Activated naive CD8-positive, alpha-beta T cell treated with anti-CD3 and anti-CD28 coated beads for 36 hours (primary cell): ENCODE results near the gene GNL2. TPM values are rescaled to one million over a fixed set of nuclear protein-coding genes. Genes with fewer than 3 reads are reported as not detected.
A peak's percentile ranks its signal among the peaks of the same experiment; 100 is the strongest.
"Not testable (repeated sequence)": the region's sequence is repeated elsewhere in the genome, so short reads cannot be mapped to it uniquely, and the experiment has no call there.

Experiments
- DNase-seq: peaks from one replicate; pipeline ENCODE4 v3.0.0; 2021
- H3K27ac Mint-ChIP-seq: one replicate; pipeline ENCODE4 v1.8.0; 2022; ENCODE audit warnings: mild to moderate bottlenecking, moderate library complexity, mixed read lengths
- H3K27me3 Mint-ChIP-seq: one replicate; pipeline ENCODE4 v1.8.0; 2022; ENCODE audit warnings: mild to moderate bottlenecking, mixed read lengths
- H3K36me3 Mint-ChIP-seq: one replicate; pipeline ENCODE4 v1.8.0; 2021; ENCODE audit warnings: mild to moderate bottlenecking, mixed read lengths
- H3K4me1 Mint-ChIP-seq: one replicate; pipeline ENCODE4 v1.8.0; 2021; ENCODE audit warnings: mixed read lengths
- H3K4me3 Mint-ChIP-seq: one replicate; pipeline ENCODE4 v1.8.0; 2022; ENCODE audit warnings: mild to moderate bottlenecking, moderate library complexity, mixed read lengths
- H3K9me3 Mint-ChIP-seq: one replicate; pipeline ENCODE4 v1.8.0; 2022; ENCODE audit warnings: mixed read lengths
- total RNA-seq, 2 experiments: library from RNA; stranded (reverse); gene quantifications; one replicate each; pipeline ENCODE4 v1.2.3, GENCODE V29; 2021

GNL2 gene
- total RNA-seq, 2 experiments from 2014 or later = 95.8 to 101 TPM

- H3K27me3 Mint-ChIP-seq = peaks cover 5% of the 10 kb centered on the region
- peaks cover 9% of the 10 kb centered on the region for H3K36me3 Mint-ChIP-seq
- no peak for DNase-seq
- no peak overlapping the region for H3K4me3 Mint-ChIP-seq
- H3K27ac Mint-ChIP-seq = no peak overlapping the region
- peaks cover 1% of the 10 kb centered on the region for H3K9me3 Mint-ChIP-seq
- H3K4me1 Mint-ChIP-seq = peaks cover 12% of the 10 kb centered on the region
These were observed 38.3 kb downstream of the GNL2 start for GRCh38 chr1:37557402-37557801.

DNA sequence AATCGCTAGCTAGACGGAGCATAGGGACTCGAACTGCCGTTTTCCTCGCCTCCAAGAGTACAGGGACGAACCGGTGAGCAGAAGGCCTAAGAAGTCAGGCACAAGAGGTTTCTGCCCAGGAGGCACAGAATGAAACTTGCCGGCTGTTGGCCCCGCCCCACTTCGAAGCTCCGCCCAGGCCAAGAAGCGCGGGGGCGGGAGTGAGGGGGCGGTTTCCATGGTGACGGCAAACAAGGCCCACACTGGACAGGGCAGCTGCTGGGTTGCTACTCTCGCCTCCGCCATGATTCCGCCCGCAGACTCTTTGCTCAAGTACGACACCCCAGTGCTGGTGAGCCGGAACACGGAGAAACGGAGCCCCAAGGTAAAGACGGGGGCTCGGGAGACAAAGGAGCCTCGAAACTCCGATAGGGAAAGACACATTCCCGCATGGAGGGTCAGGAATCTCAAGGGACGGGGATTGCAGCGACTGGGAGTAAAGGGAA, 39.0 kb downstream of the GNL2 start, which contains the start of gene DNALI1:
TSS of gene DNALI1 (plus strand) at position 229 of the 485 bp plus-strand sequence. CDS start at position 284, 55 bp downstream.
- Mint-ChIP-seq H3K27ac (no peak within 1 kb of the TSS), H3K4me3 (no peak within 1 kb of the TSS), H3K36me3 (peaks cover 7% of the 10 kb centered on the region), H3K27me3 (peaks cover 5% of the 10 kb centered on the region), H3K4me1 (peaks cover 17% of the 10 kb centered on the region), H3K9me3 (peaks cover 1% of the 10 kb centered on the region)
- DNase-seq = peak; percentile 39

DNA sequence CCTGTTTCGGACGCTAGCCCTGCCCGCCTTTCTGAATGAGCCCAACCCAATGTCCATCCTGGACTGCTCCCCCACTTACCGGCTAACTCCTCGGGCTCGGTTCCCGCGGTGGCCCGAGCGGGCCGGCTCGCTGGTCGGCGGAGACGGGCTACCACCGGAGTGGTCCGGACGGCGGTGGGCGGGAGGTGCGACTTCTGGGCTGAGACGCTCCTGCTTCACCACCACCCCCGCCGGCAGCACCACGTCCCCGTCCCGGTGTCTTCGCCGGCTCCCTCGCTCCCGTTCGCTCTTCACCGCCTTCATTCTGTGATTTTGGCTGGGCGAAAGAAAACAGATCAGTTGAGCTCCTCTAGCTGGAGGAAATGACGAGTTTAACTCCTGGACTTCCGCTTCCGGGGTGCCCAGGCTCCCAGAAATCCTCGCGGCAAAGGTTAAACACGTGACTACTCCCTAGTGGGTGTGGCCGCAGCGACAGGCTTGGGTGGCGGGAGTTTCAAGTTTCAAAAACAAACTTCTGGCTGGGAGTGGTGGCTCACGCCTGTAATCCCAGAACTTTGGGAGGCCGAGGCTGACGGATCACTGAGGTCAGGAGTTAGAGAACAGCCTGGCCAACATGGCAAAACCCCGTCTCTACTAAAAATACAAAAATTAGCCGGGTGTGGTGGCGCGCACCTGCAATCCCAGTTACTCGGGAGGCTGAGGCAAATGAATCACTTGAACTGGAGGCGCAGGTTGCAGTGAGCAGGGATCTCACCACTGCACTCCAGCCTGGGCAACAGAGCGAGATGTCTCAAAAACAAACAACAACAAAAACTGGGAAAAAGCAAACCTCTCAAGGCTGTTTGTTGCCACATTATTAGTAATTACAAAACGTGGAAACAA, 41.6 kb downstream of the GNL2 start, which contains the start of gene SNIP1:
TSS of gene SNIP1 (minus strand) at position 367 of the 882 bp plus-strand sequence. CDS start at position 303, 64 bp downstream.
- Mint-ChIP-seq H3K4me1 (peaks cover 27% of the 10 kb centered on the region), H3K27ac (peak within 1 kb of the TSS; percentile 89), H3K27me3 (peaks cover 5% of the 10 kb centered on the region), H3K9me3 (peaks cover 1% of the 10 kb centered on the region), H3K36me3 (peaks cover 18% of the 10 kb centered on the region), H3K4me3 (peak within 1 kb of the TSS; percentile 95)
- peak; percentile 88 for DNase-seq

DNA sequence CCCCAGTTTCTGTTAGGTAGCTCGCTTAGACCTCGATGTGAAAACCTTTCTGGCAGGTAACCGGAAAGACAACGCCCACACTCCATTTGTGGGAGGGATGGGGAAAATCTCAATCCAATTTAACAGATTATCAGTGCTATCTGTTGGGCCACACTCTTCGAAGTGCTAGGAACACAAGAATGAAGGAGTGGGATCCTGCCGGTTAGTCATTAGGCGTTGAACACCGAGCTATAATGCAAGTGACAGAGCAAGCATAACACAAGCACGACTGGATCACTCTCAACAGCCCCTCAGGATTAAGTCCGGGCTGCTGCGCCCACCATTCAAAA, 42.2 kb downstream of the GNL2 start:
- peak overlapping the region; percentile 89 for H3K27ac Mint-ChIP-seq
- no peak for DNase-seq
- H3K27me3 Mint-ChIP-seq = peaks cover 5% of the 10 kb centered on the region
- H3K4me1 Mint-ChIP-seq = peaks cover 27% of the 10 kb centered on the region
- H3K36me3 Mint-ChIP-seq = peaks cover 21% of the 10 kb centered on the region
- peak overlapping the region; percentile 95 for H3K4me3 Mint-ChIP-seq
- H3K9me3 Mint-ChIP-seq = peaks cover 1% of the 10 kb centered on the region

DNA sequence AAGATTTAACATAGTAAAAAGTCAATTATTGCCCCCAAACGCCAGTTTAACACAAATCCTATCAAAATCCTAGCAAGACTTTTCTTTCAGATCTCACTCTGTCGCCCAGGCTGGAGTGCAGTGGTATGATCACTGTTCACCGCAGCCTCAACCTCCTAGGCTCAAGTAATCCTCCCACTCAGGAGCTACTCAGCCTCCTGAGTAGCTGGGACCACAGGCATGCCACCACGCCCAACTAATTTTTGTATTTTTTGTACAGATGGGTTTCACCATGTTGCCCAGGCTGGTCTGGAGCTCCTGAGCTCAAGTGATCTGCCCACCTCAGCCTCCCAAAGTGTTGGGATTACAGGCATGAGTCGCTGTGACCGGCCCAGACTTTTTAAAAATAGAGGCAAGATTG, 46.4 kb downstream of the GNL2 start:
- no peak for DNase-seq
- Mint-ChIP-seq H3K4me3 (no peak overlapping the region), H3K27me3 (no peaks in the 10 kb centered on the region), H3K4me1 (peaks cover 24% of the 10 kb centered on the region), H3K9me3 (no peaks in the 10 kb centered on the region), H3K36me3 (peaks cover 39% of the 10 kb centered on the region), H3K27ac (peak overlapping the region; percentile 54)

- Mint-ChIP-seq H3K36me3 (peaks cover 31% of the 10 kb centered on the region), H3K27me3 (no peaks in the 10 kb centered on the region)
- DNase-seq = no peak
These were observed 50.7 kb downstream of the GNL2 start for GRCh38 chr1:37545019-37545418.

DNA sequence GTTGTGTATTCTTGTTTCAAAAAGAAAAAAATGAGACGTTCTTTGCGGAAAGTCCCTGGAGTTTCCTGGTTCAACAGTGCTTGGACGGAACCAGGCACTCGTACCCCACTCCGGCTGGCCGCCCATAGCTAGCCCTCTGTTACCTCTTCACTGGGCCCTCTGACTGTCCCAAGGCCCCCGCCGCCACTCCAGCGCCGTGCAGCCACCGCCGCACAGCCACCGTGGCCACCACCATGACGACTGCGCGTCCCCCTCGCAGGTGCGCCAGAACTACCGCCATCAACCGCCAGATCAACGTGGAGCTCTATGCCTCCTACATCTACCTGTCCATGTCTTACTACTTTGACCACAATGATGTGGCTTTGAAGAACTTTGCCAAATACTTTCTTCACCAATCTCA, 51.2 kb downstream of the GNL2 start:
- Mint-ChIP-seq H3K27ac (no peak overlapping the region), H3K4me3 (no peak overlapping the region), H3K4me1 (peaks cover 2% of the 10 kb centered on the region), H3K36me3 (peaks cover 27% of the 10 kb centered on the region), H3K27me3 (no peaks in the 10 kb centered on the region), H3K9me3 (no peaks in the 10 kb centered on the region)
- DNase-seq = no peak

More at GRCh38 chr1:37545019-37545418, 50.7 kb downstream of the GNL2 start:
- Mint-ChIP-seq H3K9me3 (no peaks in the 10 kb centered on the region), H3K27ac (no peak overlapping the region), H3K4me1 (peaks cover 7% of the 10 kb centered on the region), H3K4me3 (no peak overlapping the region)

DNA sequence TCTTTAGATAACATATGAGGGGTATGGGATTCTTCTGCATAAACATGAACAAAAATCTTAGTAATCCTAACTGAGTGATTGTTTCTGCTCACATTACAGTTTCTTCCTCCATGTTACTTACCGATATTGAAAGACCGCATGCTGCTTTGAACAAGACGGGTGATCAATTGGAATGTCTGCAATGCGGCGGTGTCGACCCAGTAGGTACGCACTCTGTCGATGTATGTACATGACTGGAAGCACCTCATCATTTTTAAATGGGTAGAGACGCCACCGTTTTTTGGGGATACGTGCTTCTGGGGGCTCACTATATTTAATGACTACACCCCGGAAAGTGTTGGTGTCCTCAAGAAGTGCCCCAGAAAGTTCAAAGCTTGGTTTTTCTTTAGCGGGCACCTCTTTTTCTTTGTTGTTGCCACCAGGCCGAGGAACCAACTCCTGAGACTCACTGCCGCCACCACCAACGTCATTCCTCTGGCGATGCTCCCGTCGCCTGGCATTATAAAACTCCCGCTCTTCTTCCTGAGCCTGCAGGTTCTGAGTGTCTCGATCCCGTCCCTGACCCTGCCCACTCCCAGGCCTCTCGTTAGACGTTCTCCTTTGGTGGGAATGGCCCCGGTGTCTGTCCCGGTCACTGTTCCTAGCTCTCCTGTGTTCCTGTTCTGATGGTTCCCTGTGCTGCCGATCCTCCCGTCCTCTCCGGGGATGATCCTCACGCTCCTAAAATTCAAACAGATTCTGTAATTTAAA, 55.5 kb downstream of the GNL2 start:
- H3K27ac Mint-ChIP-seq = no peak overlapping the region
- H3K36me3 Mint-ChIP-seq = peaks cover 31% of the 10 kb centered on the region
- DNase-seq = no peak
- no peaks in the 10 kb centered on the region for H3K27me3 Mint-ChIP-seq
- H3K4me3 Mint-ChIP-seq = no peak overlapping the region
- H3K9me3 Mint-ChIP-seq = no peaks in the 10 kb centered on the region
- H3K4me1 Mint-ChIP-seq = peaks cover 14% of the 10 kb centered on the region

DNA sequence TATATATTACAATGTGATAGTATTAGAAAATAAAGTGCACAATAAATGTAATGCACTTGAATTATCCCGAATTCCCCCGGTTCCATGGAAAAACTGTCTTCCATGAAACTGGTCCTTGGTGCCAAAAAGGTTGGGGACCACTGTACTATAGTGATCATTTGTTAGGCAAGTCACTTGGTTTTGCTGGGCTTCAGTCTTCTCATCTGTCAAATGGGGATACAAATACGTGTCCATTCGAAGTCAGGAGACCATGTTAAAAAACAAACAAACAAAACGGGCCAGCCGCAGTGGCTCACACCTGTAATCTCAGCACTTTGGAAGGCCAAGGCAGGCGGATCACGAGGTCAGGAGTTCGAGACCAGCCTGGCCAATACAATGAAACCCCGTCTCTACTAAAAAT, 56.6 kb downstream of the GNL2 start:
- H3K27me3 Mint-ChIP-seq, H3K9me3 Mint-ChIP-seq, H3K27ac Mint-ChIP-seq, DNase-seq, H3K4me3 Mint-ChIP-seq: not testable (repeated sequence)
- H3K4me1 Mint-ChIP-seq = peaks cover 20% of the 10 kb centered on the region
- peaks cover 27% of the 10 kb centered on the region for H3K36me3 Mint-ChIP-seq

GRCh38 chr1:37537378-37537777, 58.4 kb downstream of the GNL2 start:
- H3K36me3 Mint-ChIP-seq = peaks cover 25% of the 10 kb centered on the region
- no peaks in the 10 kb centered on the region for H3K9me3 Mint-ChIP-seq
- no peak for DNase-seq
- H3K4me1 Mint-ChIP-seq = peaks cover 20% of the 10 kb centered on the region
- H3K27me3 Mint-ChIP-seq = no peaks in the 10 kb centered on the region
- peak overlapping the region; percentile 9 for H3K27ac Mint-ChIP-seq
- no peak overlapping the region for H3K4me3 Mint-ChIP-seq

DNA sequence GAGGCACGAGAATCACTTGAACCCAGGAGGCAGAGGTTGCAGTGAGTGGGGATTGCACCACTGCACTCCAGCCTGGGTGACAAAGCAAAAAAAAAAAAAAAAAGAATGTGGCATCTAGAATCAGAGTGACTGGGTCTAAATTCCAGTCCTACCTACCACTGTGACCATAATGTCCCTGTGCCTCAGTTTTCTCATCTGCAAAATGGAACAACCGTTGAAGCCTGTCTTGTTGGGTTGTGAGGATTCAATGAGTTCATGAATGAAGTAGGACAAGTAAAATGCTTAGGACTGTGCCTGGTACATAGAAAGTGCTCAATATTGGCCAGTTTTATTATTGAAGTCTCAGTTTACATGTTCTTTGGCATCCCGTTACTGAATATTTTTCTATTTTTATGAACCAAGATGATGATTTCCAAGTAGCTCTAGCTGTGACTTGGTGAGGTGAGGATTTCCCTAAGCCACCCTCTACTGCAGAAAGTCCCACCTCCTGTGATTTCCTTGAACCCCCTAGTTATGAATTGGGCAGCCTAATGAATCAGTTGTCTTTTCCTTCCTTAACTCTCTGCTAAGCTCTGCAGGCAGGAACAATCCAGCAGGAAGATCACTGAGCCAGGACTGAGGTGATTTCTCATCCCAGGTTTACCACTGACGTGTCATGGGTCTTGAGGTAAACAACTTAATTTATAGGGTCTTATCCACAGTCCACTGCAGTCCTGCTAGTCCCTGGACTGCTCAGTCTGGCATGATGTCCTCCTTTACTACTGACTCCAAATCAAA, 62.2 kb downstream of the GNL2 start:
- no peaks in the 10 kb centered on the region for H3K9me3 Mint-ChIP-seq
- peaks cover 20% of the 10 kb centered on the region for H3K4me1 Mint-ChIP-seq
- H3K27me3 Mint-ChIP-seq = no peaks in the 10 kb centered on the region
- no peak for DNase-seq
- no peak overlapping the region for H3K4me3 Mint-ChIP-seq
- peak overlapping the region; percentile 16 for H3K27ac Mint-ChIP-seq
- peaks cover 22% of the 10 kb centered on the region for H3K36me3 Mint-ChIP-seq

- DNase-seq, H3K9me3 Mint-ChIP-seq, H3K27ac Mint-ChIP-seq, H3K27me3 Mint-ChIP-seq, H3K4me3 Mint-ChIP-seq: not testable (repeated sequence)
- H3K36me3 Mint-ChIP-seq = peaks cover 14% of the 10 kb centered on the region
- peaks cover 17% of the 10 kb centered on the region for H3K4me1 Mint-ChIP-seq
These were observed 63.1 kb downstream of the GNL2 start for GRCh38 chr1:37532418-37533156.

- not testable (repeated sequence) for H3K27me3 Mint-ChIP-seq, H3K27ac Mint-ChIP-seq, DNase-seq, H3K36me3 Mint-ChIP-seq, H3K9me3 Mint-ChIP-seq, H3K4me3 Mint-ChIP-seq, H3K4me1 Mint-ChIP-seq
These were observed 65.8 kb downstream of the GNL2 start for GRCh38 chr1:37529888-37530287.

DNA sequence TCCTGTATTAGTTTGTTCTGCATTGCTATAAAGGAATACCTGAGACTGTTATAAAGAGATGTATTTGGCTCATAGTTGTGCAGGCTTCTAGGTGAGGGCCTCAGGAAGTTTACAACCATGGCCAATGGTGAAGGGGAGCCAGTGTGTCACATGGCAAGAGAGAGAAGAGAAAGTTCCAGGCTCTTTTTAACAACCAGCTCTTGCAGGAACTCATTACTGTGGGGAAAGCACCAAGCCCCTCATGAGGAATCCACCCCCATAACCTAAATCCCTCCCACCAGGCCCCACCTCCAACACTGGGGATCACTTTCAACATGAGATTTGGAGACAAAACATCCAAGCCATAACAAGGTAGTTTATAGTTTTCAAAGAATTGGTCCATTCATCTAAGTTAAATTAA, 76.1 kb downstream of the GNL2 start:
- peaks cover 10% of the 10 kb centered on the region for H3K9me3 Mint-ChIP-seq
- peak; percentile 29 for DNase-seq
- no peaks in the 10 kb centered on the region for H3K27me3 Mint-ChIP-seq
- H3K4me1 Mint-ChIP-seq = peaks cover 30% of the 10 kb centered on the region
- peak overlapping the region; percentile 93 for H3K27ac Mint-ChIP-seq
- peaks cover 32% of the 10 kb centered on the region for H3K36me3 Mint-ChIP-seq
- peak overlapping the region; percentile 87 for H3K4me3 Mint-ChIP-seq
